Ishikawa (cell line): ENCODE results near the gene VAV3.

ENCODE experiments used
- CEBPB ChIP-seq: IDR thresholded peaks from 2 replicates; pipeline ENCODE4 v1.6.1; 2012
- EP300 ChIP-seq: IDR thresholded peaks from 2 replicates; pipeline ENCODE4 v1.6.1; 2012; ENCODE audit warnings: borderline replicate concordance
- RAD21 ChIP-seq: IDR thresholded peaks from 2 replicates; pipeline ENCODE4 v1.6.1; 2012; ENCODE audit warnings: low read depth
- TEAD4 ChIP-seq: IDR thresholded peaks from 2 replicates; pipeline ENCODE4 v1.6.1; 2012
- YY1 ChIP-seq: IDR thresholded peaks from 2 replicates; pipeline ENCODE4 v1.6.1; 2012; ENCODE audit warnings: low read depth

- TF ChIP-seq YY1 (no peak), TEAD4 (no peak), RAD21 (no peak), CEBPB (no peak), EP300 (no peak)
These were observed 389.8 kb downstream of the VAV3 start for GRCh38 chr1:107575226-107575625.
